Tibial nerve (tissue), 4 donors: Measurements from ENCODE around the gene CDYL. TPM values are rescaled to one million over a fixed set of nuclear protein-coding genes. Genes with fewer than 3 reads are reported as not detected.

Experiments
- DNase-seq, 2 donors: peaks; one replicate each; pipeline ENCODE4 v3.0.0-alpha.2; 2019; ENCODE audit warnings: low spot score in 2 of 2
- H3K27ac ChIP-seq, 4 donors: fragments of 200-600 bp; sonication (generic) in 3 of 4; one replicate each; pipeline ENCODE4 v1.5.1; 2017 to 2019; ENCODE audit warnings: mild to moderate bottlenecking in 1 of 4
- H3K27me3 ChIP-seq, 2 donors: fragments of 200-600 bp; sonication (generic) in 1 of 2; one replicate each; pipeline versions ENCODE4 v1.5.1 to v1.6.0; 2017 to 2019
- H3K36me3 ChIP-seq, 3 donors: fragments of 200-600 bp; sonication (generic); one replicate each; pipeline ENCODE4 v1.5.1; 2018 to 2019
- H3K4me1 ChIP-seq, 4 donors: fragments of 200-600 bp; sonication (generic) in 3 of 4; one replicate each; pipeline ENCODE4 v1.5.1; 2017 to 2019
- H3K4me3 ChIP-seq, 4 donors: fragments of 200-600 bp; sonication (generic) in 3 of 4; one replicate each; pipeline ENCODE4 v1.5.1; 2017 to 2019; ENCODE audit warnings: mild to moderate bottlenecking in 1 of 4, moderate library complexity in 1 of 4
- H3K9me3 ChIP-seq, 4 donors: fragments of 200-600 bp; sonication (generic) in 3 of 4; one replicate each; pipeline ENCODE4 v1.5.1; 2017 to 2019
- EP300 ChIP-seq, 2 donors: sonication (generic); formaldehyde crosslinking; IDR thresholded peaks; one replicate each; pipeline ENCODE4 v1.6.1; 2017; ENCODE audit warnings: antibody characterized with exemption in 2 of 2, mild to moderate bottlenecking in 1 of 2
- POLR2A ChIP-seq, 2 donors: fragments of 450-650 bp; IDR thresholded peaks; one replicate each; pipeline ENCODE4 v1.6.1; 2017; ENCODE audit warnings: antibody characterized with exemption in 2 of 2, mild to moderate bottlenecking in 2 of 2, moderate library complexity in 2 of 2
- WGBS, 2 donors: methylation state at CpG; one replicate each; pipeline ENCODE4 v1.1.5; 2018; 5-methylcytosine and 5-hydroxymethylcytosine counted together
- total RNA-seq, 4 donors: library from RNA; depleted of rRNA; stranded (reverse); fragments of >200 nt; gene quantifications; one replicate each; pipeline ENCODE4 v1.1.0, GENCODE V29; 2016
- TF ChIP-seq, protein P1 (sequence below), 5 experiments: fragments of 200-600 bp in 3 of 5; fragments of 450-650 bp in 2 of 5; sonication (generic) in 3 of 5; IDR thresholded peaks; one replicate each; pipeline ENCODE4 v1.5.1; 2016 to 2019; ENCODE audit warnings: antibody characterized with exemption in 5 of 5, mild to moderate bottlenecking in 3 of 5, moderate library complexity in 2 of 5

Gene CDYL
- total RNA-seq, 4 donors from 2014 or later: 20.3 to 37.5 (median 31.7) TPM

GRCh38 chr6:4962905-4963304 is 186.7 kb downstream of the CDYL start:
- DNase-seq: no peak
- TF ChIP-seq, protein P1, sequence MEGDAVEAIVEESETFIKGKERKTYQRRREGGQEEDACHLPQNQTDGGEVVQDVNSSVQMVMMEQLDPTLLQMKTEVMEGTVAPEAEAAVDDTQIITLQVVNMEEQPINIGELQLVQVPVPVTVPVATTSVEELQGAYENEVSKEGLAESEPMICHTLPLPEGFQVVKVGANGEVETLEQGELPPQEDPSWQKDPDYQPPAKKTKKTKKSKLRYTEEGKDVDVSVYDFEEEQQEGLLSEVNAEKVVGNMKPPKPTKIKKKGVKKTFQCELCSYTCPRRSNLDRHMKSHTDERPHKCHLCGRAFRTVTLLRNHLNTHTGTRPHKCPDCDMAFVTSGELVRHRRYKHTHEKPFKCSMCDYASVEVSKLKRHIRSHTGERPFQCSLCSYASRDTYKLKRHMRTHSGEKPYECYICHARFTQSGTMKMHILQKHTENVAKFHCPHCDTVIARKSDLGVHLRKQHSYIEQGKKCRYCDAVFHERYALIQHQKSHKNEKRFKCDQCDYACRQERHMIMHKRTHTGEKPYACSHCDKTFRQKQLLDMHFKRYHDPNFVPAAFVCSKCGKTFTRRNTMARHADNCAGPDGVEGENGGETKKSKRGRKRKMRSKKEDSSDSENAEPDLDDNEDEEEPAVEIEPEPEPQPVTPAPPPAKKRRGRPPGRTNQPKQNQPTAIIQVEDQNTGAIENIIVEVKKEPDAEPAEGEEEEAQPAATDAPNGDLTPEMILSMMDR (IDR thresholded peaks at IDR 0.05): no peak
- TF ChIP-seq EP300 (IDR thresholded peaks at IDR 0.05): no peak
- TF ChIP-seq POLR2A (IDR thresholded peaks at IDR 0.05): no peak
- Histone ChIP-seq H3K27me3 (no peaks in the 10 kb centered on the region), H3K4me1 (no peaks in the 10 kb centered on the region), H3K36me3 (no peaks in the 10 kb centered on the region), H3K9me3 (peaks cover 0 to 5% (median 0%) of the 10 kb centered on the region in 4 donors), H3K27ac (no peak overlapping the region), H3K4me3 (no peak overlapping the region)
- 71 to 86% methylated on average over 2 of the region's 2 CpGs for WGBS, 2 donors

DNA sequence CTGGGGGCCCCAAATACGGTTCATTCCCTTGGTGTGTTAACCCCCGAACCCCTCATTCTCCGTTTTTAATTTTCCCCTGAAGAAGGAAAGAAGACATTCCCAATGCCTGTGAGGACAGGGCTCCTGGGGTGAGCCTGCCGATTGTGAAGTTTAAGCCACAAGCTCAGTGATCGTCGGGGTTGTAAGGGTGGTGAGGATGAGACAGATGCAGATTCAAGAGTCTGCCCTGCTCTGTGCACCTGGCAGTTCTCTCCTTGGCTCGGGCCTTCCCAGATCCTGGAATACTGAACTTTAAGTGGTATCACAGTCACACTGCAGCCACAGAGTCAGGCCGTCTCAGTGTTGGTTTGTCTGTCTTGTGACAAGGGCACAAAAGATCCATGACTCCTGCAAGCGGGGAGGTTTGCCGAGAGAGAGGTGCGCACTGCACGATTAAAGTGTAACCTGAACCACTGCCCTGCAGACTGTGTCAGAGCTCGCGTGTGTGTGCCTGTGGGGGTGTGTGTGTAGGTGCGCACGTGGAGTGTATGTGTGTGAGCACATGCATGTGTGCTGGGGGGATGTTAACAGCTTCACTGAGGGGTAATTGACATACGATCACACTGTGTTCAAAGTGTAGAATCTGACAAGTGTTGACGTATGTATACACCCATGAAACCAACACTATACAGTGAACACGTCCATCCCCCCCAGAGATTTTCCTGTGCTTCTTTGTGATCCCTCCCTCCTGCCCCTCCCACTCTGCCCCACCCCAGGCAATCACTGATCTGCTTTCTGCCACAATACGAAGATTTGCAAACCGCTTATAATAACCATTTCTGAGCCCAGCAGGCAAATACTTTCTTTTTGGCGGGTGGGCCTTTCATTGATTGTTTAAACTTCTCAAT is 188.7 kb downstream of the CDYL start:
- Histone ChIP-seq H3K27ac (no peak overlapping the region), H3K4me3 (no peak overlapping the region), H3K36me3 (no peaks in the 10 kb centered on the region), H3K4me1 (no peaks in the 10 kb centered on the region), H3K27me3 (no peaks in the 10 kb centered on the region), H3K9me3 (no peaks in the 10 kb centered on the region)
- 70% methylated on average over 22 of the region's 22 CpGs for WGBS, 2 donors
- DNase-seq: no peak
- TF ChIP-seq, protein P1 (IDR thresholded peaks at IDR 0.05): no peak
- TF ChIP-seq EP300 (IDR thresholded peaks at IDR 0.05): no peak
- TF ChIP-seq POLR2A (IDR thresholded peaks at IDR 0.05): no peak

- 86 to 88% methylated on average over 8 of the region's 8 CpGs for WGBS, 2 donors
- no peak for DNase-seq
- H3K9me3 ChIP-seq: no peaks in the 10 kb centered on the region
- no peak for TF ChIP-seq EP300 (IDR thresholded peaks at IDR 0.05)
- no peak for TF ChIP-seq POLR2A (IDR thresholded peaks at IDR 0.05)
- TF ChIP-seq, protein P1 (IDR thresholded peaks at IDR 0.05): no peak
- no peaks in the 10 kb centered on the region for H3K36me3 ChIP-seq
- no peaks in the 10 kb centered on the region for H3K4me1 ChIP-seq
- H3K27ac ChIP-seq: no peak overlapping the region
- H3K4me3 ChIP-seq: no peak overlapping the region
- no peaks in the 10 kb centered on the region for H3K27me3 ChIP-seq
These were observed 189.6 kb downstream of the CDYL start for GRCh38 chr6:4965562-4966389.

GRCh38 chr6:4967301-4968030 is 191.3 kb downstream of the CDYL start:
- 81 to 83% methylated on average over 5 of the region's 5 CpGs for WGBS, 2 donors
- no peaks in the 10 kb centered on the region for H3K27me3 ChIP-seq
- TF ChIP-seq POLR2A (IDR thresholded peaks at IDR 0.05): no peak
- TF ChIP-seq, protein P1 (IDR thresholded peaks at IDR 0.05): no peak
- TF ChIP-seq EP300 (IDR thresholded peaks at IDR 0.05): no peak
- no peaks in the 10 kb centered on the region for H3K9me3 ChIP-seq
- H3K4me3 ChIP-seq: no peak overlapping the region
- no peak overlapping the region for H3K27ac ChIP-seq
- H3K4me1 ChIP-seq: no peaks in the 10 kb centered on the region
- no peaks in the 10 kb centered on the region for H3K36me3 ChIP-seq
- DNase-seq: no peak
